GM06990 (cell line): ENCODE results near the gene LRMDA.

Source experiments
- DNase-seq: peaks from one replicate; pipeline ENCODE4 v3.0.0-alpha.2; 2011; ENCODE audit not compliant: insufficient read length; ENCODE audit errors: extremely low read depth
- H3K27me3 ChIP-seq: replicated peaks from 2 replicates; pipeline ENCODE4 v1.6.0; 2011; ENCODE audit warnings: low read length; ENCODE audit not compliant: control insufficient read depth, insufficient read depth
- H3K36me3 ChIP-seq: 2 replicates; pipeline ENCODE4 v1.5.1; 2011; ENCODE audit warnings: low read length; ENCODE audit not compliant: control insufficient read depth, insufficient read depth
- H3K4me3 ChIP-seq: replicated peaks from 2 replicates; pipeline ENCODE4 v1.5.1; 2011; ENCODE audit warnings: low read depth, mild to moderate bottlenecking, control low read depth, low read length
- CTCF ChIP-seq: IDR thresholded peaks from 2 replicates; pipeline ENCODE4 v1.5.1; 2011; ENCODE audit warnings: low read length, control low read depth, mild to moderate bottlenecking, inconsistent platforms; ENCODE audit not compliant: insufficient read depth, poor library complexity, severe bottlenecking

The LRMDA gene

GRCh38 chr10:75506930-75507329 is 75.5 kb downstream of the LRMDA start:
- no peak for DNase-seq

GRCh38 chr10:75507469-75507868 is 76.0 kb downstream of the LRMDA start:
- DNase-seq = no peak
- TF ChIP-seq CTCF = no peak
- Histone ChIP-seq H3K4me3 (no peak overlapping the region), H3K27me3 (peaks cover 1% of the 10 kb centered on the region; the same call in 1 of the 2 replicates), H3K36me3 (no peaks in the 10 kb centered on the region)

More at GRCh38 chr10:75506930-75507329, 75.5 kb downstream of the LRMDA start:
- no peaks in the 10 kb centered on the region for H3K36me3 ChIP-seq
- TF ChIP-seq CTCF = no peak
- no peak overlapping the region for H3K4me3 ChIP-seq
- peaks cover 1% of the 10 kb centered on the region; the same call in 1 of the 2 replicates for H3K27me3 ChIP-seq

GRCh38 chr10:75508239-75508813 is 76.9 kb downstream of the LRMDA start:
- H3K4me3 ChIP-seq = no peak overlapping the region
- H3K36me3 ChIP-seq = no peaks in the 10 kb centered on the region
- DNase-seq = no peak
- H3K27me3 ChIP-seq = peaks cover 1% of the 10 kb centered on the region
- TF ChIP-seq CTCF = no peak

- no peak for DNase-seq
- no peak for TF ChIP-seq CTCF
- no peak overlapping the region for H3K4me3 ChIP-seq
Measured at GRCh38 chr10:75508814-75509306, 77.4 kb downstream of the LRMDA start.

GRCh38 chr10:75509706-75510105 is 78.3 kb downstream of the LRMDA start:
- Histone ChIP-seq H3K4me3 (no peak overlapping the region), H3K36me3 (no peaks in the 10 kb centered on the region), H3K27me3 (peaks cover 1% of the 10 kb centered on the region)
- DNase-seq = no peak
- no peak for TF ChIP-seq CTCF

More at GRCh38 chr10:75508814-75509306, 77.4 kb downstream of the LRMDA start:
- no peaks in the 10 kb centered on the region for H3K36me3 ChIP-seq
- peaks cover 1% of the 10 kb centered on the region for H3K27me3 ChIP-seq

- TF ChIP-seq CTCF = no peak
- no peak for DNase-seq
- Histone ChIP-seq H3K4me3 (no peak overlapping the region), H3K36me3 (no peaks in the 10 kb centered on the region), H3K27me3 (peaks cover 1% of the 10 kb centered on the region)
Measured at GRCh38 chr10:75511011-75511410, 79.6 kb downstream of the LRMDA start.
